AG08395 (cell line): ENCODE data around the gene PPCDC.
A peak's percentile ranks its signal among the peaks of the same experiment; 100 is the strongest.

Experiments
- DNase-seq: peaks from one replicate; pipeline ENCODE4 v3.0.0; 2012; ENCODE audit warnings: mixed read lengths, low spot score

The PPCDC gene

GRCh38 chr15:75016431-75016830, 7.0 kb upstream of the PPCDC start:
- DNase-seq, result no peak

- no peak for DNase-seq
Observed at GRCh38 chr15:75019916-75020315, 3.5 kb upstream of the PPCDC start.

- no peak for DNase-seq
Observed at GRCh38 chr15:75021341-75021740, 2.0 kb upstream of the PPCDC start.

- DNase-seq, result no peak
Observed at GRCh38 chr15:75022783-75023180, 608 bp upstream of the PPCDC start.

- peak; percentile 41 for DNase-seq
Observed at GRCh38 chr15:75023872-75024636, 664 bp downstream of the PPCDC start.

- DNase-seq, result no peak
Observed at GRCh38 chr15:75025107-75025506, 1.7 kb downstream of the PPCDC start.

GRCh38 chr15:75025548-75026260, 2.3 kb downstream of the PPCDC start:
- DNase-seq, result no peak

- DNase-seq, result no peak
Observed at GRCh38 chr15:75027551-75027950, 4.2 kb downstream of the PPCDC start.

GRCh38 chr15:75028991-75029377, 5.6 kb downstream of the PPCDC start:
- DNase-seq, result no peak

GRCh38 chr15:75029378-75030022, 6.1 kb downstream of the PPCDC start:
- peak; percentile 93 for DNase-seq

- peak; percentile 20 for DNase-seq
Observed at GRCh38 chr15:75030023-75030413, 6.6 kb downstream of the PPCDC start.

GRCh38 chr15:75030424-75030823, 7.0 kb downstream of the PPCDC start:
- no peak for DNase-seq

- DNase-seq, result no peak
Observed at GRCh38 chr15:75031848-75032247, 8.5 kb downstream of the PPCDC start.

GRCh38 chr15:75032395-75032794, 9.0 kb downstream of the PPCDC start:
- no peak for DNase-seq

GRCh38 chr15:75033809-75034208, 10.4 kb downstream of the PPCDC start:
- no peak for DNase-seq

- DNase-seq, result no peak
Observed at GRCh38 chr15:75034615-75035014, 11.2 kb downstream of the PPCDC start.

- peak; percentile 14 for DNase-seq
Observed at GRCh38 chr15:75036212-75036616, 12.8 kb downstream of the PPCDC start.

- DNase-seq, result no peak
Observed at GRCh38 chr15:75037685-75038084, 14.3 kb downstream of the PPCDC start.

GRCh38 chr15:75038231-75038630, 14.8 kb downstream of the PPCDC start:
- DNase-seq, result no peak

GRCh38 chr15:75042730-75043508, 19.5 kb downstream of the PPCDC start:
- DNase-seq, result peak; percentile 32

GRCh38 chr15:75043509-75044257, 20.3 kb downstream of the PPCDC start:
- peak; percentile 97 for DNase-seq
